Glutamatergic neuron (in vitro differentiated cells): ENCODE measurements around the gene PCYT2. TPM values are rescaled to one million over a fixed set of nuclear protein-coding genes. Genes with fewer than 3 reads are reported as not detected.

Experiments used
- DNase-seq: peaks from one replicate; pipeline ENCODE4 v3.0.0; 2022
- H3K27ac Mint-ChIP-seq: one replicate; pipeline ENCODE4 v1.8.0; 2020; ENCODE audit warnings: mild to moderate bottlenecking, mixed read lengths, inconsistent platforms; ENCODE audit not compliant: unreplicated experiment
- H3K27me3 Mint-ChIP-seq: one replicate; pipeline ENCODE4 v1.8.0; 2020; ENCODE audit warnings: mild to moderate bottlenecking, moderate library complexity, mixed read lengths, inconsistent platforms; ENCODE audit not compliant: unreplicated experiment
- H3K36me3 Mint-ChIP-seq: one replicate; pipeline ENCODE4 v1.8.0; 2020; ENCODE audit warnings: mild to moderate bottlenecking, mixed read lengths, inconsistent platforms; ENCODE audit not compliant: unreplicated experiment
- H3K4me1 Mint-ChIP-seq: one replicate; pipeline ENCODE4 v1.8.0; 2020; ENCODE audit warnings: mild to moderate bottlenecking, low read depth, mixed read lengths, inconsistent platforms; ENCODE audit not compliant: unreplicated experiment
- H3K4me3 Mint-ChIP-seq: one replicate; pipeline ENCODE4 v1.8.0; 2020; ENCODE audit warnings: mild to moderate bottlenecking, mixed read lengths, inconsistent platforms; ENCODE audit not compliant: unreplicated experiment
- H3K9me3 Mint-ChIP-seq: one replicate; pipeline ENCODE4 v1.8.0; 2020; ENCODE audit warnings: mild to moderate bottlenecking, moderate library complexity, mixed read lengths, inconsistent platforms; ENCODE audit not compliant: unreplicated experiment
- CTCF ChIP-seq: fragments of 200-600 bp; sonication (generic); IDR thresholded peaks from one replicate; pipeline ENCODE4 v1.5.0; 2021; ENCODE audit not compliant: partially characterized antibody, unreplicated experiment
- total RNA-seq: library from RNA; stranded (reverse); fragmentation: NEBNext Ultra II Directional; extraction: Animal tissue kit (Norgen Biotek cat#: 25700); gene quantifications from one replicate; pipeline ENCODE4 v1.2.1, GENCODE V29; 2021; ENCODE audit not compliant: unreplicated experiment

PCYT2 gene
- total RNA-seq, 1 donor from 2014 or later: 63.0 TPM

GRCh38 chr17:81906476-81907218 lies 4.6 kb downstream of the PCYT2 start:
- TF ChIP-seq CTCF: no peak
- Mint-ChIP-seq H3K36me3 (no peaks in the 10 kb centered on the region), H3K4me1 (no peaks in the 10 kb centered on the region), H3K27ac (no peak overlapping the region), H3K9me3 (peaks cover 2% of the 10 kb centered on the region), H3K4me3 (no peak overlapping the region), H3K27me3 (no peaks in the 10 kb centered on the region)
- no peak for DNase-seq

DNA sequence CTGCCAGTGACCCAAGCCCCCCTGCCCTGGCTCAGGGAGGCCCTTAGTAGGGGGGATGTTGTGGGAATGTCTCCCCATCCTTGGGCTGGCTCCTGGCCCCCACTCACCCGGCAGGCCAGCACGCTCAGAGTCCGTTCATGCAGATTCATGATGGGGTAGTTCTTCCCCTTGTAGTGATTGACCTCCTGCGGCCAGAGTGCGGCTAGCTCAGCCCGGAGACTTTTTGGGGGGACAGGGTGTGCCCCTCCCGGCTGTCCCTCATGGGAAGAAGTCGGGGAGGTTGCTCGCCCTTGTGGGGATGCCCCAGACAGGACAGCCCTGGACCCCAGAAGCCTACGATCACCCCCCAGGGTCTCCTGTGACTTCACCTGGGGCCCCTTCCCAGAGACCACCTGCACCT lies 5.2 kb downstream of the PCYT2 start:
- no peak for DNase-seq
- peaks cover 2% of the 10 kb centered on the region for H3K9me3 Mint-ChIP-seq
- H3K4me1 Mint-ChIP-seq: no peaks in the 10 kb centered on the region
- H3K27me3 Mint-ChIP-seq: peaks cover 3% of the 10 kb centered on the region
- H3K36me3 Mint-ChIP-seq: no peaks in the 10 kb centered on the region
- no peak for TF ChIP-seq CTCF
- no peak overlapping the region for H3K4me3 Mint-ChIP-seq
- H3K27ac Mint-ChIP-seq: no peak overlapping the region

- Mint-ChIP-seq H3K4me1 (no peaks in the 10 kb centered on the region), H3K9me3 (peaks cover 4% of the 10 kb centered on the region), H3K27ac (no peak overlapping the region), H3K36me3 (no peaks in the 10 kb centered on the region), H3K27me3 (peaks cover 5% of the 10 kb centered on the region), H3K4me3 (no peak overlapping the region)
- no peak for TF ChIP-seq CTCF
- DNase-seq: no peak
Measured at GRCh38 chr17:81905424-81905875, 5.7 kb downstream of the PCYT2 start.

DNA sequence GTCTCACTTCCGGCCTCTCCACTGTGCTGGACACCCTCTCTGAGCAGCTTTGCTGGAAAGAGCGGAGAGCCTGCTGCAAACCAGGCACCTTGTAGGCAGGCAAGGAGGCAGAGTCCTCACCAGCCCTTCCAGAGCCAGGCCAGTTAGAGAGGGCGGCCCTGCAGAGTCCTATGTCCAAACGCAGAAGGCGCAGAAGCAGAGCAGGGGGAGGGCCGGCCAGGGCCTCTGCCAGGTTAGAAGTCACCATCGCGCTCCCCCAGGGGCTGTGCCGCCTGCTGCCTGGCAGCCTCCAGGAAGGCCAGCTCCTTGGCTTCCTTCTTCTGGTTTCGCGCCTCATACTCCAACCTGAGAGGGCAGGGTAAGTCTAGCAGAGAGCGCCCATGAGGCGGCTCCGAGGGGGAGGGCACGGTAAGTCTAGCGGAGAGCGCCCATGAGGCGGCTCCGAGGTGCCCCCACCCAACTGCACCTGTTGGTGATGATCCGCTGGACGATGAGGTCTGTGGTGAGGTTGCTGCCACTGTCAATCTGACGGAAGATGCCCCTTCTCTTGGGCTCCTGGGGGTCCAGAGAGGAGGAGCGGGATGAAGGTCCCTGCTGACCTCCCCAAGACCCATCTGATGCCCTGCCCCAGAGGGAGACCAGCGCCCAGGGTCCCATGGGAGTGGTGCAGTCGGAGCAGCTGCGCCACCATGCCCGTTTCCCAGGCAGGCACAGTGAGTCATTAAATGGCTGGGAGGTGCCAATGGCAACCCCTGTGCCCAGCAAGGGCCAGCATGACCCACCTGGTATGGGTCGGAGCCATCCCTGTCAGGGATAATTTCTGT lies 6.4 kb downstream of the PCYT2 start:
- no peaks in the 10 kb centered on the region for H3K36me3 Mint-ChIP-seq
- peaks cover 5% of the 10 kb centered on the region for H3K27me3 Mint-ChIP-seq
- DNase-seq: no peak
- no peaks in the 10 kb centered on the region for H3K4me1 Mint-ChIP-seq
- no peak overlapping the region for H3K4me3 Mint-ChIP-seq
- H3K9me3 Mint-ChIP-seq: peaks cover 4% of the 10 kb centered on the region
- TF ChIP-seq CTCF: no peak
- no peak overlapping the region for H3K27ac Mint-ChIP-seq
